Caco-2 (cell line): ENCODE data around the gene ZNF284. TPM values are rescaled to one million over a fixed set of nuclear protein-coding genes. Genes with fewer than 3 reads are reported as not detected.

Experiments used
- BruUV-seq: library from RNA; stranded (reverse); fragments of 400-500 nt; replicated peaks from 2 replicates; lab custom pipeline; 2021; lab: Mats Ljungman, UMichigan
- CTCF ChIA-PET: fragments of 300-600 bp; sonication (Branson Sonifier 250); formaldehyde crosslinking; loops from one replicate; lab custom pipeline; 2022; ENCODE audit warnings: antibody characterized with exemption; lab: Charles Lee
- POLR2A ChIA-PET: fragments of 300-600 bp; sonication (Branson Sonifier 250); formaldehyde crosslinking; loops from one replicate; lab custom pipeline; 2022; ENCODE audit warnings: antibody characterized with exemption; lab: Charles Lee
- DNase-seq, 2 experiments: peaks; one replicate each; pipeline versions ENCODE4 v3.0.0 to v3.0.0-alpha.2; 2020 to 2022
- H3K27me3 ChIP-seq: replicated peaks from 2 replicates; pipeline ENCODE4 v1.6.0; 2011; ENCODE audit warnings: low read length; ENCODE audit not compliant: control insufficient read depth, insufficient read depth
- H3K36me3 ChIP-seq: 2 replicates; pipeline ENCODE4 v1.5.1; 2011; ENCODE audit warnings: low read length; ENCODE audit not compliant: control insufficient read depth, insufficient read depth
- H3K4me1 ChIP-seq: fragments of 250-450 bp; sonication (Bioruptor Pico); 2 replicates; pipeline ENCODE4 v1.5.1; 2020; ENCODE audit warnings: mild to moderate bottlenecking
- H3K4me3 ChIP-seq: 2 replicates; pipeline ENCODE4 v1.5.1; 2011; ENCODE audit warnings: low read depth, mild to moderate bottlenecking, control low read depth, low read length
- H3K9me3 ChIP-seq: fragments of 250-450 bp; sonication (Bioruptor Pico); 2 replicates; pipeline ENCODE4 v1.5.1; 2020; ENCODE audit warnings: mild to moderate bottlenecking, moderate library complexity
- H3K27ac Mint-ChIP-seq: one replicate; pipeline ENCODE4 v1.8.0; 2022; ENCODE audit warnings: mixed read lengths; ENCODE audit not compliant: unreplicated experiment
- H3K27me3 Mint-ChIP-seq: one replicate; pipeline ENCODE4 v1.8.0; 2022; ENCODE audit warnings: mixed read lengths; ENCODE audit not compliant: insufficient read depth, unreplicated experiment
- H3K36me3 Mint-ChIP-seq: one replicate; pipeline ENCODE4 v1.8.0; 2022; ENCODE audit warnings: mild to moderate bottlenecking, mixed read lengths; ENCODE audit not compliant: insufficient read depth, unreplicated experiment
- H3K4me1 Mint-ChIP-seq: one replicate; pipeline ENCODE4 v1.8.0; 2022; ENCODE audit warnings: low read depth, mixed read lengths; ENCODE audit not compliant: unreplicated experiment
- H3K4me3 Mint-ChIP-seq: one replicate; pipeline ENCODE4 v1.8.0; 2022; ENCODE audit warnings: mild to moderate bottlenecking, moderate library complexity, mixed read lengths; ENCODE audit not compliant: unreplicated experiment
- H3K9me3 Mint-ChIP-seq: one replicate; pipeline ENCODE4 v1.8.0; 2022; ENCODE audit warnings: mixed read lengths; ENCODE audit not compliant: unreplicated experiment
- CTCF ChIP-seq, 2 experiments: fragments of 200-600 bp in 1 of 2; IDR thresholded peaks; 1 replicate in 1 of 2; 2 replicates in 1 of 2; pipeline versions ENCODE4 v1.5.1 to v1.8.0; 2011 to 2022; ENCODE audit warnings: antibody characterized with exemption in 1 of 2, control low read depth in 1 of 2, inconsistent platforms in 1 of 2, low read depth in 1 of 2, low read length in 1 of 2, mild to moderate bottlenecking in 1 of 2, moderate library complexity in 1 of 2; ENCODE audit not compliant: insufficient read depth in 1 of 2, severe bottlenecking in 1 of 2, unreplicated experiment in 1 of 2
- intact Hi-C: fragments of 100-400 bp; cut with micrococcal nuclease; formaldehyde crosslinking; loops from one replicate; pipeline ENCODE4 v1.10.0; 2022; ENCODE audit not compliant: unreplicated experiment
- total RNA-seq: library from RNA; stranded (reverse); gene quantifications from 2 replicates; pipeline ENCODE4 v1.2.3, GENCODE V29; 2022

The ZNF284 gene
- total RNA-seq, 1 experiment from 2014 or later: 2.3 TPM

GRCh38 chr19:44131955-44132354, 60.0 kb downstream of the ZNF284 start:
- no peaks in the 10 kb centered on the region; the same call in none of the 2 replicates for H3K36me3 ChIP-seq
- ChIA-PET CTCF (no interaction called here), POLR2A (no interaction called here)
- intact Hi-C loops: no loop called here
- no peaks in the 10 kb centered on the region for H3K9me3 Mint-ChIP-seq
- H3K36me3 Mint-ChIP-seq: peaks cover 12% of the 10 kb centered on the region
- no peaks in the 10 kb centered on the region for H3K27me3 ChIP-seq
- no peak for TF ChIP-seq CTCF (IDR thresholded peaks at IDR 0.05; ENCODE audit: insufficient read depth in 1 of 2, low read depth in 1 of 2, low read length in 1 of 2, severe bottlenecking in 1 of 2, unreplicated experiment in 1 of 2)
- no peak overlapping the region for H3K27ac Mint-ChIP-seq
- no TSS peak for BruUV-seq
- no peak for DNase-seq
- no peaks in the 10 kb centered on the region for H3K4me1 ChIP-seq
- H3K4me3 ChIP-seq: no peak overlapping the region
- peaks cover 4% of the 10 kb centered on the region; the same call in 1 of the 2 replicates for H3K9me3 ChIP-seq
- no peaks in the 10 kb centered on the region for H3K4me1 Mint-ChIP-seq
- H3K27me3 Mint-ChIP-seq: peaks cover 3% of the 10 kb centered on the region
- no peak overlapping the region for H3K4me3 Mint-ChIP-seq

Other genes with a start within 250 kb of the ZNF284 start
- gene ZNF283, start 244.8 kb upstream of the ZNF284 start, total RNA-seq: 12.0 and 14.7 TPM in 2 replicates
- 0.43 and 1.1 TPM in 2 replicates for gene ZNF404, start 188.2 kb upstream of the ZNF284 start, total RNA-seq
- 14.8 and 14.9 TPM in 2 replicates for gene ZNF45, start 136.9 kb upstream of the ZNF284 start, total RNA-seq
- gene ZNF221, start 120.9 kb upstream of the ZNF284 start, total RNA-seq: 4.3 and 6.2 TPM in 2 replicates
- gene ZNF155, start 88.0 kb upstream of the ZNF284 start, total RNA-seq: 9.4 and 10.3 TPM in 2 replicates
- 5.1 and 5.5 TPM in 2 replicates for gene ZNF230, start 69.2 kb upstream of the ZNF284 start, total RNA-seq
- gene ZNF222, start 46.8 kb upstream of the ZNF284 start, total RNA-seq: 4.4 and 5.6 TPM in 2 replicates
- gene ZNF223, start 20.1 kb upstream of the ZNF284 start, total RNA-seq: 9.9 and 11.3 TPM in 2 replicates
- 24.7 and 25.9 TPM in 2 replicates for gene ZNF224, start 22.2 kb downstream of the ZNF284 start, total RNA-seq
- 4.3 and 4.8 TPM in 2 replicates for gene ZNF225, start 41.2 kb downstream of the ZNF284 start, total RNA-seq
- 9.4 and 13.3 TPM in 2 replicates for gene ZNF234, start 69.4 kb downstream of the ZNF284 start, total RNA-seq
- gene ZNF226, start 92.9 kb downstream of the ZNF284 start, total RNA-seq: 27.0 and 28.0 TPM in 2 replicates
- 25.9 and 27.3 TPM in 2 replicates for gene ZNF227, start 140.4 kb downstream of the ZNF284 start, total RNA-seq
- 4.2 and 4.5 TPM in 2 replicates for gene ZNF233, start 187.7 kb downstream of the ZNF284 start, total RNA-seq
- gene ZNF235, start 232.9 kb downstream of the ZNF284 start, total RNA-seq: 9.2 and 9.5 TPM in 2 replicates